GM15510 (cell line): ENCODE results near the gene ARMC8.

Source experiments
- POLR2A ChIP-seq: IDR thresholded peaks from 3 replicates; pipeline ENCODE4 v1.6.1; 2011; ENCODE audit warnings: borderline replicate concordance; ENCODE audit not compliant: insufficient read length; ENCODE audit errors: extremely low read depth

Gene ARMC8

GRCh38 chr3:138257986-138258385 lies 70.9 kb downstream of the ARMC8 start:
- no peak for TF ChIP-seq POLR2A

- TF ChIP-seq POLR2A = no peak
Measured at GRCh38 chr3:138259126-138259525, 72.0 kb downstream of the ARMC8 start.

DNA sequence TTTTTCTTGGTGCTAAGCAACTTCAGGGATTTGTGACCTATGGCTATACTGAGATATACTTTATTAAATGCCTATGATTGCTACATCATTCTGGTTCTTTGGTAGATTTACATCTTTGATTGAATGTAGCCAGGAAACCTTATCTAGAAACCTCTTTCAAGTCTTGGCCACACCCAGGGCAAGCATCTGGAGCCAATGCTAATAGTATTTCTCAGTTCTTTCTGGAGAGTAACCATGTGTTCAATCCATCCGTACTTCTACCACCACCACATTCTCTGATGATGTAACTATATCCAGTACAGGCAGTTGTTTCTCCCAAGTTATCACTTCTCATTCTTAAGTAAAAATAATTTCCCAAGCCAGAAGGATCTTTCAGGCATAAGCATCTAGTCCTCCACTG lies 73.5 kb downstream of the ARMC8 start:
- TF ChIP-seq POLR2A = no peak

GRCh38 chr3:138263104-138263503 lies 76.0 kb downstream of the ARMC8 start:
- TF ChIP-seq POLR2A = no peak

GRCh38 chr3:138265745-138266144 lies 78.6 kb downstream of the ARMC8 start:
- no peak for TF ChIP-seq POLR2A

- TF ChIP-seq POLR2A = no peak
Measured at GRCh38 chr3:138267083-138267482, 80.0 kb downstream of the ARMC8 start.

- TF ChIP-seq POLR2A = no peak
Measured at GRCh38 chr3:138270245-138270644, 83.1 kb downstream of the ARMC8 start.

GRCh38 chr3:138271189-138271794 lies 84.2 kb downstream of the ARMC8 start:
- no peak for TF ChIP-seq POLR2A

DNA sequence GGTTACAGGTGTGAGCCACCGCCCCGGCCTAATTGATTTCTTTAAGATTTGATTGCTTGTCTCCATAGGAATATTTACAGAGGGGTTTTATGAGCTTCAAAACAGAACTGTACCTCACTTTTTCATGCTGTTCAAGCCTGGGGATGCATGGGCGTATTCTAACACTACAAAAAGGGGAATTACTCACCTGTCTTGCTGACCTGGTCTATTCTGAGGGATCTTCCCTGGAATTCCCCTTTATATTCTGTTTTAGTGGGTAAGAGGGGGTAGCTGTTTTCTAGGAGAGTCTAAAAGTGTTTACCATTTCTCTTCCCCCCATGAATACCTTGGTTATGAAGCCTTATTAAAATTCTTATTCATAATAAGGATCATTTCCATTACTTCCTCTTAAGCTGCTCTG lies 94.5 kb downstream of the ARMC8 start:
- no peak for TF ChIP-seq POLR2A

- no peak for TF ChIP-seq POLR2A
Measured at GRCh38 chr3:138282836-138283235, 95.7 kb downstream of the ARMC8 start.

GRCh38 chr3:138284079-138284478 lies 97.0 kb downstream of the ARMC8 start:
- no peak for TF ChIP-seq POLR2A

GRCh38 chr3:138284957-138285477 lies 97.9 kb downstream of the ARMC8 start:
- TF ChIP-seq POLR2A = no peak

GRCh38 chr3:138289260-138289659 lies 102.2 kb downstream of the ARMC8 start:
- no peak for TF ChIP-seq POLR2A

DNA sequence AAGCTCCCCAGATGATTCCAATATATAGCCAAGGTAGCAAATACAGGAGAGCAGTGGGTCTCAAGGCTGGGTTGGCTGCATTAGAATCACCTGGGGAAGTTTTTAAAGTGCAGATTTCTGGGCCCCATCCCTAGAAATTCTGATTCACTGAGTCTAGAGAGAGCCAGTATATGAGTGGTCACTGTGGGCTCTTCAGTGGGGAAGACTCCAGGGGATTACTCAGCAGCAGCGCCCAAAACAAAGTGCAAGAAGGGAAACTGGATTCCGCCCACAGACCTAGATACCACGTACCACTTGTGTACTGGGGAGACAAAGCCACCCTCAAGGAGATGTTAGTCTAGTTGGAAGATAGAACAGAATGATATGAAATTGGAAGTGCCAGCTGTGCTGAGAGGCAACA lies 102.6 kb downstream of the ARMC8 start:
- no peak for TF ChIP-seq POLR2A

DNA sequence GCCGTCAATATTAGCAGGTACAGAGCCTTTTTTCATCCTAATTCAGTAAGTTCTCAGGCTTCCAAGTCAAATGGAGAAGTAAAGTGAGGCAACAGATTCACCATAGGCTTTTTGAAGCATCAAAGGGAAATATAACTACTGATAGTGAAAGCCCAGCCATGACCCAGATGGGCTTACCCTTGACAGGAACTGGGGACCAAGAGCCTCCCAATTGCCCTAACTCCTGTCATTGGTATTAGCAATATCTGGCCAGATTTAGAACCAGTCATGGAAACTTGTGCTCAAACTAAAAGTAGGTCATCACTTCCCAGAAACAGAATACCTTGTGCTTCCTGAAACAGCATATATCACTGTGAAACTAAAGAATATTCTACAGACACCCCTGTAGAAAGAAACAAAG lies 109.5 kb downstream of the ARMC8 start:
- no peak for TF ChIP-seq POLR2A

DNA sequence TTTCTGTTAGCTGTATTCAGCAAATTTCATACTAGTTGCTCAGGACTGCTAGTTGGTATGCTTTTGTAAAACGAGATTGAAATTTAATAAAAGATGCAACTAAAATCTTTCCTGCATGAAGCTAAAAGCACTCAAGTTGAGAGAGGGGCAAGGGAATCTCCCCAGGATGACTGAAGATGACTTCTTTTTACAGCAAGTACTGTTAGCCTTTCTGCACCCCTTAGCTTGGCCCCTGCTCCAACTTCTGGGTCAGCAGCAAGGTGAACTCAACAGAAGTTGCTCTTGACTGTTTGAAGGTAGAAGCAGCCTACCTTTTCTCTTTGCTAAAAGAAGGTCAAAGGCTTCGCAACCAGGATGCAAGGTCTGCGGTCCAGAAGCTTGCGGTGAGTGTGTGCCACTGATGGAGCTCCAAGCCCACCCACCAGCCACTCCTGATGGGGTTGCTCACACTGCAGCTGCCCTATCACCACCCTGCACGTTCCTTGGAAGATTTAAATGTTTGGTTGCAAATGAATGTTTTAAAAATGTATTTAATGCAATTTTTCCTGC lies 110.0 kb downstream of the ARMC8 start:
- no peak for TF ChIP-seq POLR2A
